ENCODE measurements around the gene BTBD19. TPM values are rescaled to one million over a fixed set of nuclear protein-coding genes. Genes with fewer than 3 reads are reported as not detected.

The BTBD19 gene
- total and polyA plus RNA-seq, 9 of the 15 experiments (the other 6 are each of a cell fraction or from before 2014, with no cell fraction given) = 0.22 to 2.0 (median 0.95) TPM

DNA sequence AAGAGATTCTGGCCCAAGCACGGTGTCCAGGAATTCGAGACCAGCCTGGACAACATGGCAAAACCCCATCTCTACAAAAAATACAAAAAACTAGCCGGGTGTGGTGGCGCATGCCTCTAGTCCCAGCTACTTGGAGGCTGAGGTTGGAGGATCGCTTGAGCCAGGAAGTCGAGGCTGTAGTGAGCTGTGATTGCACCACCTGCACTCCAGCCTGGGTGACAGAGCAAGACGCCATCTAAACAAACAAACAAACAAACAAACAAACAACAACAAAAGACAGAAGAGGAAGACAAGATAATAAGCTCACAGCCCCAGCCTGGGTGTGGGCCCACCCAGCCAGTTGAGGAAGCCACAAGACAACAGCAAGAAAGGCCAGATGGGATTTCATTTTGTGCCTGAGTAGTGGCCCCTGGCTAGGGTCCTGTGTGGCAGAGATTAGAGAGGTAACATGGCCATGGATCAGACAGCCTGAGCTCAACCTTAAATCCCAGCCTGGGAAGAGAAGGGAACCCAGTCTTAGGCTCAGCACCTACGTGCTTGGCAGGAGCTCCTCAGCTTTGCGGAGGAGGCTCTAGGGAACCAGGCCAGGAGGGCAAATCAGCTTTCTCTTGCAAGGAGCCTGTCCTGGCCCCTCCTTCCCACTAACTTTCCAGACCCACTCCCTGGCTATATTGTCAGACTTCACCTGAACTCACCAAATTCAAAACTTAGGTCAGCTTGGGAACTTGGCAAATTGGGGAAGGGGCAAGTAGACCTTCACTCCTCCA lies 15.4 kb upstream of the BTBD19 start:
- ATAC-seq (no peak), FAIRE-seq (no peak), DNase-seq (ENCODE audit: extremely low read depth in 1 of 4, low spot score in 3 of 4) (no peak)
- Histone ChIP-seq H3K4me1 (replicated peaks in 1 of 2; ENCODE audit: control insufficient read depth in 2 of 2, insufficient read depth in 2 of 2, low read length in 2 of 2) (peaks cover 16 to 20% of the 10 kb centered on the region in 2 experiments; a peak in 4 of 5 replicates), H2AFZ (ENCODE audit: low read depth, low read length) (peak overlapping the region; percentile 56), H3K9ac (ENCODE audit: insufficient read depth in 1 of 2, low read depth in 2 of 2, low read length in 2 of 2) (peak overlapping the region in 1 of 2 experiments; percentile 7; a peak in 1 of 4 replicates), H3K9me3 (replicated peaks; ENCODE audit: control insufficient read depth, insufficient read depth, low read depth, low read length) (no peaks in the 10 kb centered on the region), H3K4me3 (no peak overlapping the region), H3K9me1 (ENCODE audit: control insufficient read depth, insufficient read depth, low read length) (no peaks in the 10 kb centered on the region), H3K36me3 (ENCODE audit: control insufficient read depth, insufficient read depth, low read length) (no peaks in the 10 kb centered on the region), H4K20me1 (replicated peaks; ENCODE audit: control insufficient read depth, insufficient read depth, low read length) (no peaks in the 10 kb centered on the region), H3K27ac (ENCODE audit: extremely low read depth, low read depth, low read length) (no peak overlapping the region), H3K27me3 (ENCODE audit: control insufficient read depth in 2 of 2, insufficient read depth in 2 of 2, low read length in 2 of 2) (no peaks in the 10 kb centered on the region), H3K79me2 (ENCODE audit: control insufficient read depth, insufficient read depth, low read length) (no peaks in the 10 kb centered on the region), H3K4me2 (ENCODE audit: insufficient read depth, low read length) (0 out of 2 replicates have a peak overlapping the region, but pooled peaks have one; percentile 5)
- in situ Hi-C loops (cut with MboI) = loop anchor here (5.0 to 10.0 kb wide), 2 partner anchors 219 to 512 kb away; partner anchors contain the start of genes HECTD3 and UROD
- ChIA-PET CTCF (ENCODE audit: low intra/inter-chr PET ratio) (interaction anchor here (0.6 kb wide), 1 partner anchor 507 kb away, joined by 3 read pairs; no protein-coding TSS in a partner anchor), POLR2A (interaction anchor here (0.6 to 12.0 kb wide), 16 partner anchors 11 to 548 kb away, joined by 3 to 253 read pairs (median 4); partner anchors contain the start of genes BTBD19, HECTD3 and RPS8)
- intact Hi-C loops (cut with micrococcal nuclease) = loop anchor here (2.0 to 5.0 kb wide), 3 partner anchors 39 to 510 kb away; partner anchors contain the start of genes HECTD3 and UROD
- 62% methylated on average over 9 of the region's 9 CpGs for WGBS (ENCODE audit: insufficient coverage, low coverage, missing lambda C conversion rate)
- no TSS peak for BruUV-seq (replicated peaks)
- TF ChIP-seq KLF16 (IDR thresholded peaks at IDR 0.05) = no peak
- no peak for TF ChIP-seq GATAD2A (IDR thresholded peaks at IDR 0.05)
- TF ChIP-seq, protein P1, sequence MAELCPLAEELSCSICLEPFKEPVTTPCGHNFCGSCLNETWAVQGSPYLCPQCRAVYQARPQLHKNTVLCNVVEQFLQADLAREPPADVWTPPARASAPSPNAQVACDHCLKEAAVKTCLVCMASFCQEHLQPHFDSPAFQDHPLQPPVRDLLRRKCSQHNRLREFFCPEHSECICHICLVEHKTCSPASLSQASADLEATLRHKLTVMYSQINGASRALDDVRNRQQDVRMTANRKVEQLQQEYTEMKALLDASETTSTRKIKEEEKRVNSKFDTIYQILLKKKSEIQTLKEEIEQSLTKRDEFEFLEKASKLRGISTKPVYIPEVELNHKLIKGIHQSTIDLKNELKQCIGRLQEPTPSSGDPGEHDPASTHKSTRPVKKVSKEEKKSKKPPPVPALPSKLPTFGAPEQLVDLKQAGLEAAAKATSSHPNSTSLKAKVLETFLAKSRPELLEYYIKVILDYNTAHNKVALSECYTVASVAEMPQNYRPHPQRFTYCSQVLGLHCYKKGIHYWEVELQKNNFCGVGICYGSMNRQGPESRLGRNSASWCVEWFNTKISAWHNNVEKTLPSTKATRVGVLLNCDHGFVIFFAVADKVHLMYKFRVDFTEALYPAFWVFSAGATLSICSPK (IDR thresholded peaks at IDR 0.05; ENCODE audit: borderline replicate concordance) = peak; percentile 31; the same call in 1 of the 2 replicates
- TF ChIP-seq CBFA2T2 (conservative IDR thresholded peaks at IDR 0.05) = no peak
- 0 out of 2 replicates have a peak, but pooled peaks have one; percentile 5 for TF ChIP-seq USF2 (CRISPR knock-in tag; IDR thresholded peaks at IDR 0.05)
- TF ChIP-seq FOXM1 (IDR thresholded peaks at IDR 0.05; ENCODE audit: low read depth) = no peak
- TF ChIP-seq FOXM1 (CRISPR knock-in tag; IDR thresholded peaks at IDR 0.05; ENCODE audit: low read depth) = peak; percentile 40; the same call in 1 of the 2 replicates
- 0 out of 4 replicates have a peak, but pooled peaks of 1 of the 2 experiments have one; percentile 10 for TF ChIP-seq HDAC1 (IDR thresholded peaks at IDR 0.05)
- TF ChIP-seq MTF1 (CRISPR knock-in tag; IDR thresholded peaks at IDR 0.05; ENCODE audit: borderline replicate concordance) = no peak
- TF ChIP-seq GTF2F1 (IDR thresholded peaks at IDR 0.05; ENCODE audit: low read depth, low read length) = no peak
- no peak for TF ChIP-seq ZNF316 (IDR thresholded peaks at IDR 0.05)
- no peak for TF ChIP-seq CBFB (CRISPR knock-in tag; IDR thresholded peaks at IDR 0.05)
- TF ChIP-seq KDM1A (IDR thresholded peaks at IDR 0.05) = no peak
- TF ChIP-seq SMAD1 (IDR thresholded peaks at IDR 0.05; ENCODE audit: low read depth, low read length, partially characterized antibody) = no peak
- 0 out of 2 replicates have a peak, but pooled peaks have one; percentile 27 for TF ChIP-seq ZBTB5 (IDR thresholded peaks at IDR 0.05)
- TF ChIP-seq ZNF324 (CRISPR knock-in tag; IDR thresholded peaks at IDR 0.05) = no peak
- no peak for TF ChIP-seq NCOA6 (IDR thresholded peaks at IDR 0.05)
- no peak for TF ChIP-seq ZNF766 (CRISPR knock-in tag; conservative IDR thresholded peaks at IDR 0.05)
- TF ChIP-seq PHB2 (IDR thresholded peaks at IDR 0.05; ENCODE audit: low read depth) = no peak

Measured in K562 (cell line).